C4-2B (cell line): ENCODE results near the gene CIART.

Experiments used
- H3K27ac ChIP-seq: fragments of 450-650 bp; 2 replicates; pipeline ENCODE4 v1.5.1; 2017
- CTCF ChIP-seq: fragments of 450-650 bp; conservative IDR thresholded peaks from 2 replicates; pipeline ENCODE4 v1.5.1; 2017; ENCODE audit warnings: mild to moderate bottlenecking
- ZFX ChIP-seq: fragments of 450-650 bp; IDR thresholded peaks from 2 replicates; pipeline ENCODE4 v1.6.1; 2017

Gene CIART

GRCh38 chr1:150236614-150237100 lies 45.7 kb upstream of the CIART start:
- TF ChIP-seq ZFX (no peak), CTCF (no peak; the same call in 1 of the 2 replicates)
- H3K27ac ChIP-seq: peak overlapping the region; percentile 69

GRCh38 chr1:150237176-150237575 lies 45.2 kb upstream of the CIART start:
- peak overlapping the region; percentile 69 for H3K27ac ChIP-seq

- TF ChIP-seq CTCF: no peak
- TF ChIP-seq ZFX: no peak
- H3K27ac ChIP-seq: no peak overlapping the region
Measured at GRCh38 chr1:150237746-150238145, 44.6 kb upstream of the CIART start.

GRCh38 chr1:150243003-150243402 lies 39.4 kb upstream of the CIART start:
- TF ChIP-seq CTCF: no peak
- TF ChIP-seq ZFX: no peak
- no peak overlapping the region for H3K27ac ChIP-seq

- TF ChIP-seq ZFX (no peak), CTCF (no peak)
- H3K27ac ChIP-seq: no peak overlapping the region
Measured at GRCh38 chr1:150249936-150250335, 32.4 kb upstream of the CIART start.

GRCh38 chr1:150256198-150256553 lies 26.2 kb upstream of the CIART start:
- no peak overlapping the region for H3K27ac ChIP-seq

GRCh38 chr1:150256554-150257341 lies 25.6 kb upstream of the CIART start:
- TF ChIP-seq CTCF (no peak), ZFX (no peak)
- H3K27ac ChIP-seq: no peak overlapping the region

More at GRCh38 chr1:150256198-150256553, 26.2 kb upstream of the CIART start:
- TF ChIP-seq CTCF (peak; percentile 58), ZFX (no peak)
